GM21717 (cell line): ENCODE data around the gene RBM33.
A peak's percentile ranks its signal among the peaks of the same experiment; 100 is the strongest.

Experiments used
- ATAC-seq: cut with Tn5 transposase; IDR thresholded peaks from one replicate; pipeline ENCODE4 v1.9.1; 2021; ENCODE audit warnings: mild to moderate bottlenecking, moderate library complexity; ENCODE audit not compliant: unreplicated experiment

The RBM33 gene

GRCh38 chr7:155621418-155621980 lies 23.0 kb upstream of the RBM33 start:
- no peak for ATAC-seq

DNA sequence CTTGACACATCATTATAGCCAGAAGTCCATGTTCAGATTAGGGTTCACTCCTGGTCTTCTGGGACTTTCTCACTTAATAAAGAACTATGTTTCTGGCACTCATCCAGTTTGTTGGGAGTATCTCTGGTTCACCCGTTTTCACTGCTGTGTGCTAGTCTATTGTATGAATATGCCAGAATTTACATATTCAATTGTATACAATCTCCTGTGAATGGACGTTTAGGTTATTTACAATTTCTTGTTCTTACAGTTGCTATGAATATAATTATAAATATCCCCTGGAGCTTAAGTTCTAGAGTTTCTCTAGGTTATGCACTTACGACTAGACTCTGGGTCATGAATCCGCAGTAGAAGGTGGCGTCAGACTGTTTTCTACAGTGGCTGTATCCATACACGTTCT lies 20.0 kb upstream of the RBM33 start:
- no peak for ATAC-seq

- no peak for ATAC-seq
Measured at GRCh38 chr7:155625557-155625956, 18.9 kb upstream of the RBM33 start.

GRCh38 chr7:155629171-155629570 lies 15.3 kb upstream of the RBM33 start:
- no peak for ATAC-seq

DNA sequence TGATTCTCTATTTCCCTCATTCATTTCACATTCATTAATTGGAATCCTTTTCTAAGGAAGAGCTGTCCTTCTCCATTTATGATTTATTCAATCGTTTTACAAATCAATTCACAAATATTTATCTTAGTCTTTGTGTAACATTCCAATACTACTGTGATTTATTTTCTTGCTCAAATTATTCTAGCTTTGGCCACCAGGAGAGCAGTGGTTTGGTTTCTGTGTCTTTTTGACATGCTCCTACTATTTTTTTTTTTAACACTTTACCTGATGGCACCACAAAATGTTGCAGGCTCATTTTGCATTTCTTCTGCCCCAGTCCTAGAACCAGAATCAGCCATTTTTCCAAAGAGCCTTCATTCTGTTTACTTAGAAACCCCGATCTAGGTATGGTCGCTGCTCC lies 13.3 kb upstream of the RBM33 start:
- no peak for ATAC-seq

GRCh38 chr7:155635817-155636216 lies 8.6 kb upstream of the RBM33 start:
- no peak for ATAC-seq

GRCh38 chr7:155637155-155637554 lies 7.3 kb upstream of the RBM33 start:
- ATAC-seq: no peak

- no peak for ATAC-seq
Measured at GRCh38 chr7:155638366-155638765, 6.1 kb upstream of the RBM33 start.

DNA sequence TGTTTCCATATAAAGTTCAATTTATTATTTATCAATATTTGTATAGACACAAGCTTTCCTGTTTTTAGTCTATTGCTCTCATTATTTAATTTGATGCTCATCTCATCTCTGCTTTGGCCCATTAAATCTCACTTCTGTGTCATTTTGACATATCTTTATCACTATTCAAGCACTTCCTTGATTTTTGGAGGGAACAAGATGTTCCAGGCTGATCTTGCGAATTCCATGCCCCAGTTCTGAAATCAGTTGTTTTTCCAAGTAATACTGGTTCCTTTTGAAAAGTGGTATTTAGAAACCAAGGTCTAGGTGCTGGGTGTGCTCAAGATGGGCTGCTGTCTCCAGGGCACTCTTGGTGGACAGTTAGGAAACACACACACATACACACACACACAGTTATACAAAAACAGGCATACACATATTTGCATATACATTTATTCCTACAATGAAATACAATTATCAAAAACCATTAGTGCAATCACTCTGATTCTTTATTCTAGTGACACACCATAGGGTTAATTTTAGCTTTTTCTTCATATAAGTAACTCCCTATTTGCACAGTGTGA lies 4.4 kb upstream of the RBM33 start:
- no peak for ATAC-seq

DNA sequence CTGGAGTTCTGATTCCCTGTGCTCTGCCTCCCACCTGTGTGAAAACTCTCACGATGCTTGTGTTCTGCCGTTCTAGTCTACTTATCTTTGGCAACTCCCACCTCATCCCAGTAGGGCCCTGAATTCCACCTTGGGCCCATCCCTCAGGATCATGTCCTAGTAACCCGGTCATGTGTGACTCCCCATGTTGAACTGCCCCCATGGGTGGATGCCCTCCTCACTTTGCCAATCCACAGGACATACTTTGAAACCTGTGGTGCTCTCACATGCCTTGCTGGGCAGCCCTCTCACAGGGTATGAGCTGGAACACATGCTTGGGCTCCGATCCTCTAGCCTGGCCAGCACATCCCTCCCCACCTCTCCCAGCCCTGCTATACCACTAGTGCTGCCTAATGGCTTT lies 3.8 kb upstream of the RBM33 start:
- ATAC-seq: no peak

DNA sequence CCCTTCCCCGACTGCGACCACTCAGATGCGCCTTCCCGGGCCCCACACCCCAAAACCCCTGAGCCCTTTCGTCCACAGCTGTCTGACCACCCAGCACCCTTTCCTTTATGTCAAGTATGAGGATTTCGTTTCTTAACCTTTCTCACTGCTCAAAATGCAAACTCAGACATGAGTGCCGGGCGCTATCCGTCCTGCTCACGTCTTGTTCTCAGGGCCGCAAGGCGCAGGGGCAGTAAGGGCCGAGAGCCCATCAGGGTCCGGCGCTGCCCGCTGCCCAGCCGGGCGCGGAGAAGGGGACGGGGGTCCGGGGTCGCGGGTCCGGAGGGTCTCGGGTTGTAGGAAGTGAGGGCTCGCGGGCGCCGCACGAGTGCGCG lies 670 bp upstream of the RBM33 start:
- no peak for ATAC-seq

DNA sequence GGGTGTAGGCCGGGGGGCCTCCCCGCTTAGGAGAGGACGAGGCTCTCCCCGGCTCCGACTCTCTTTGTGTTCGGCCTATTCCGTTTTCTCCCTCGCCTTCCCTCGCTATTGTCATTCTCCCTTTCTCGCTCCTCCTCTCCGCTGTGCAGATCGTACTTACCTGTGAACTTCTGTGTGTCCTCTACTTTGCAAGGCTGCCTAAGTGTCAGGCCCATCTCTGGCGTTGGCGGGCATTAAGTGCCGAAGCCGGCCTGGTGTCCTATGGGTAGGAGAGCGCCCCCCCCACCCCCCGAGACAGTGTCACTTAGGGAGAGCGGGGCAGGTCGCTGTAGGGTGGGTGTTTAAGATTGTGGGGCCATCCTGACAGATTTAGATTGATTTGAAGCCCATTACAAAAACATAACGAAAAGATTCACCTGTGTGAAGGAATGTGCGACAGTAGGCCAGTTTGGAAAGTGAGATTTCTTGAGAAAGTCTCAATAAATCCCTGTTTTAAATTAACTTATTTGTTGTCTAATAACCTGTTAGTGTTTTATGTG lies 579 bp downstream of the RBM33 start:
- ATAC-seq: peak; percentile 49

DNA sequence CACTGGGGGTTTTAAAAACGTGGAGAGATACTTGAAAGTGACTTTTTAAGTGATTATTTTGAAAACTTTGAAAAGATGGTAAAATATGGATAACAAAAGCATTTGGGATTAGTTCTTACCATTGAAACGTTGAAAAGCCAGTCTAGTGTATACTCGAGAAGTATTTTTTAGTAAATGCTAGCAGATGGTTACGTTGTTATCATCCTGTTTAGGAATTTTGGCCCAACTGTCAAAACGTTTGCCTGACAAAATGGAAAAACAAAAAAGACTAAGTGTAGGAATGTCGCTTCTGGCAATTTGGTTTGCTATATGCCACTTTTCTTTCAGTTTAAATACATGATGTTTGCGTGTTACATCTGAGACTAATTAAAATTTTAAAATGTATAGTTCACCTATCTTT lies 1.2 kb downstream of the RBM33 start:
- ATAC-seq: no peak

GRCh38 chr7:155646669-155647068 lies 2.2 kb downstream of the RBM33 start:
- ATAC-seq: no peak

GRCh38 chr7:155647302-155647701 lies 2.8 kb downstream of the RBM33 start:
- no peak for ATAC-seq

DNA sequence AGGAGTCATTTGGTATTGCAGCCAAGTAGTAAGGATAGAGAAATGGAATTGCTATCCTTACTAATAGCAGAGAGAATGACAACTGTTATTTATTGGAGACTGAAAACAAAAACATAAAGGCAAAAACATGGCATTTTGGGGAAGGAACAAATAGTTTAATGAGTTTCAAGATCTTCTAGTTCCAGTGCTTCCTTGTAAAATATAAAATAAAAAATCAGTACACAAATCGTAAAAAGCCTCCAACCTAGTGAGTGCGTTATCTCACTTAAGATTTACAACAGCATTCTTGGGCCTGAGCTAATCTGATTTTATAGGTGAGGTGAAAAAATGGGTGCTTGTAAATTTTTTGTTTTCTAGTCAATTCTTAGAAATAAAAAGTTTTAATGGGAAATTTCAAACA lies 3.3 kb downstream of the RBM33 start:
- ATAC-seq: no peak

GRCh38 chr7:155648752-155649339 lies 4.4 kb downstream of the RBM33 start:
- ATAC-seq: no peak

- no peak for ATAC-seq
Measured at GRCh38 chr7:155649588-155649987, 5.1 kb downstream of the RBM33 start.

- no peak for ATAC-seq
Measured at GRCh38 chr7:155652156-155653114, 8.0 kb downstream of the RBM33 start.

GRCh38 chr7:155653803-155654202 lies 9.3 kb downstream of the RBM33 start:
- ATAC-seq: no peak

GRCh38 chr7:155656891-155657290 lies 12.4 kb downstream of the RBM33 start:
- no peak for ATAC-seq
